Mucosa of descending colon (tissue), 3 donors: ENCODE results near the gene DCAKD. TPM values are rescaled to one million over a fixed set of nuclear protein-coding genes. Genes with fewer than 3 reads are reported as not detected.

Source experiments
- ATAC-seq: fragments of 200-7000 bp; cut with Tn5 transposase; one replicate; pipeline ENCODE4 v1.9.1; 2020; ENCODE audit warnings: mild to moderate bottlenecking, moderate library complexity
- DNase-seq, 3 donors: peaks; one replicate each; pipeline ENCODE4 v3.0.0-alpha.2; 2020
- H3K36me3 ChIP-seq: fragments of 200-600 bp; one replicate; pipeline ENCODE4 v1.8.0; 2021; ENCODE audit warnings: low read depth, mild to moderate bottlenecking
- H3K4me1 ChIP-seq: fragments of 200-600 bp; one replicate; pipeline ENCODE4 v1.8.0; 2021; ENCODE audit warnings: low read depth, mild to moderate bottlenecking
- H3K4me3 ChIP-seq: fragments of 200-600 bp; one replicate; pipeline ENCODE4 v1.8.0; 2021; ENCODE audit warnings: mild to moderate bottlenecking
- H3K9me3 ChIP-seq: fragments of 200-600 bp; one replicate; pipeline ENCODE4 v1.8.0; 2021; ENCODE audit warnings: mild to moderate bottlenecking
- CTCF ChIP-seq: fragments of 200-600 bp; IDR thresholded peaks from one replicate; pipeline ENCODE4 v1.8.0; 2022; ENCODE audit warnings: antibody characterized with exemption, mild to moderate bottlenecking
- intact Hi-C, 2 donors: fragments of 100-400 bp; cut with DNase I in 1 of 2; cut with micrococcal nuclease in 1 of 2; formaldehyde crosslinking; loops; one replicate each; pipeline versions ENCODE4 v1.11.0 to v1.11.1; 2022; cut with DNase I, micrococcal nuclease
- total RNA-seq, 3 donors: library from RNA; stranded (reverse); fragmentation: NEBNext Ultra II Directional in 2 of 3; extraction: Animal tissue kit (Norgen Biotek cat#: 25700) in 2 of 3; gene quantifications; one replicate each; pipeline versions ENCODE4 v1.2.1 to v1.2.4, GENCODE V29; 2021 to 2023
- donor health status: DM: no; HTN: no; CAD: no; lungs with moderate emphysema.
- donor health status: DM: no; HTN: no; CAD: no.
- donor health status: DM: no; HTN: yes; CAD: no.

DCAKD gene
- total RNA-seq, 3 donors from 2014 or later: 21.6 to 29.0 (median 24.8) TPM

DNA sequence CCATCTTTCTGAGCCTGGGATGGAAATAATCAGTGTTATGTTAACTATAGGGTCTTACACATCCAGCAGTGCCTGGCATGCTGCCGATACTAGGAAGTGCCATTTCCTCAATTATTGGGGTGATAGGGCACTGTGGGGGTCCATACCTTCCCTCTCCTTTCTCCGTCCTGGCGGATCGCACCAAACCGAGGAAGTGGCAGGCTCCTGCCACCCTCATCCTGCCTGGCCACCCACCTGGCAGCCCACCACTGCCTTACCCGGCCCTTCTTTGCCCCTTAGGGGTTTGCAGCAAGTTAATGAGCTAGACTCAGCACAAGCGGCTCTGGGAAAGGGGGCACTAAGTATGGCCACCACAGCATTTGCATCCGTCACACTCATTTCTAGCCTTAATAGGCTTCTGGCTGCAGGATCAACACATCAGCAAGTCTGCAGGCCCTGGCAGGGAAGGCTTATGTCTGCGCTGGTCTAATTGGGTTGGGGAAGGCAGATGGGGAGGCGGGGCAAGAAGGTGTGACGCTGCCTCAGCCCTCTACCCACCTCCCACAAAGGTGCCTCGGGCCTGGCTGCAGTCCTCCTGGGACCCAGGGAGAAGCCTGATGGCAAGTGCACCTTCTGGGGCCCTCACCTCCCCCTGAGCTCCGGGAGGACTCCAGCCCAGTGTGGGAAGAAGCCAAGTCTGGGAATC lies 28.6 kb downstream of the DCAKD start:
- intact Hi-C loops: loop anchor here in 1 of 2 donors (5.0 to 10.0 kb wide), 2 partner anchors 100 to 248 kb away; no protein-coding TSS in a partner anchor
- ATAC-seq (no peak), DNase-seq (no peak)
- Histone ChIP-seq H3K36me3 (no peaks in the 10 kb centered on the region), H3K9me3 (no peaks in the 10 kb centered on the region), H3K4me3 (no peak overlapping the region), H3K4me1 (peaks cover 18% of the 10 kb centered on the region)
- no peak for TF ChIP-seq CTCF

GRCh38 chr17:45022288-45022648 lies 29.2 kb downstream of the DCAKD start:
- Histone ChIP-seq H3K4me3 (no peak overlapping the region), H3K9me3 (no peaks in the 10 kb centered on the region), H3K36me3 (no peaks in the 10 kb centered on the region), H3K4me1 (peaks cover 18% of the 10 kb centered on the region)
- DNase-seq: no peak
- intact Hi-C loops: loop anchor here in 1 of 2 donors (5.0 to 10.0 kb wide), 2 partner anchors 100 to 247 kb away; no protein-coding TSS in a partner anchor
- ATAC-seq: peak; percentile 23
- TF ChIP-seq CTCF: no peak

GRCh38 chr17:45021607-45022287 lies 29.7 kb downstream of the DCAKD start:
- no peaks in the 10 kb centered on the region for H3K36me3 ChIP-seq
- no peaks in the 10 kb centered on the region for H3K9me3 ChIP-seq
- peak; percentile 98 for TF ChIP-seq CTCF
- intact Hi-C loops: loop anchor here in 1 of 2 donors (5.0 to 10.0 kb wide), 2 partner anchors 99 to 247 kb away; no protein-coding TSS in a partner anchor
- ATAC-seq (peak; percentile 89), DNase-seq (peak; percentile 62 to 82 (median 73))
- peaks cover 18% of the 10 kb centered on the region for H3K4me1 ChIP-seq
- no peak overlapping the region for H3K4me3 ChIP-seq

GRCh38 chr17:45020354-45021138 lies 30.9 kb downstream of the DCAKD start:
- Histone ChIP-seq H3K4me1 (peaks cover 18% of the 10 kb centered on the region), H3K9me3 (no peaks in the 10 kb centered on the region), H3K36me3 (no peaks in the 10 kb centered on the region), H3K4me3 (no peak overlapping the region)
- ATAC-seq: peak; percentile 14
- DNase-seq: peak in 2 of 3 donors; percentile 43 to 48
- no peak for TF ChIP-seq CTCF
- intact Hi-C loops: loop anchor here in 1 of 2 donors (5.0 to 10.0 kb wide), 2 partner anchors 98 to 246 kb away; no protein-coding TSS in a partner anchor
